HEK293 (cell line): Measurements from ENCODE around the gene MTCL3.

Experiments used
- CTCF ChIP-seq: fragments of 450-650 bp; formaldehyde crosslinking; IDR thresholded peaks from 2 replicates; pipeline ENCODE4 v1.5.1; 2016; ENCODE audit warnings: missing biosample characterization, missing genetic modification characterization
- ZBTB11 ChIP-seq: fragments of 450-650 bp; formaldehyde crosslinking; conservative IDR thresholded peaks from 2 replicates; pipeline ENCODE4 v1.5.1; 2016; ENCODE audit warnings: low read depth, missing biosample characterization, missing genetic modification characterization
- ZNF311 ChIP-seq: fragments of 450-650 bp; formaldehyde crosslinking; IDR thresholded peaks from 2 replicates; pipeline ENCODE4 v1.5.1; 2017; ENCODE audit warnings: missing biosample characterization, missing genetic modification characterization, borderline replicate concordance

- TF ChIP-seq ZBTB11 (tag by site-specific recombination) (no peak), ZNF311 (tag by site-specific recombination) (no peak), CTCF (tag by site-specific recombination) (no peak)
These were observed 13.9 kb upstream of the MTCL3 start for GRCh38 chr6:127533011-127533410.
